Body of pancreas (tissue), 4 donors: ENCODE results near the gene RELL2.

Experiments
- CTCF ChIP-seq, 7 experiments: fragments of 450-650 bp in 4 of 7; fragments of 200-600 bp in 3 of 7; sonication (generic) in 3 of 7; IDR thresholded peaks; one replicate each; pipeline ENCODE4 v1.5.1; 2016 to 2019; ENCODE audit warnings: antibody characterized with exemption in 7 of 7
- POLR2A ChIP-seq, 3 donors: fragments of 450-650 bp; IDR thresholded peaks; one replicate each; pipeline ENCODE4 v1.6.1; 2016; ENCODE audit warnings: antibody characterized with exemption in 3 of 3, mild to moderate bottlenecking in 2 of 3

DNA sequence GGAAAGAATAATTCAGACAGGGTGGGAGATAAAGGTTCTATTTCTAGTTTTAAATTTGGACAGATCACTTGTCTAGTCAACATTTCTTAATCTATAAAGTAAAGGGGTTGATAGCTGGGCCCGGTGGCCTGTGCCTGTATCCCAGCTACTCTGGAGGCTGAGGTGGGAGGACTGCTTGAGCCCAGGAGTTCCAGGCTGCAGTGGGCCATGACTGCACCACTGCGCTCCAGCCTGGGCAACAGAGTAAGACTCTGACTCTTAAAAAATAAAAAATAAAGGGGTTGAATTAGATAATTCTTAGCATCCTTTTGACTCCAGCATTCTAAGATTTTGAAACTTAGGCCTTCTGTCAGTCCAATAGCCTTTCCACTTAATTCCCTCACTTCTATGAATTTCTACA is 28.8 kb upstream of the RELL2 start:
- TF ChIP-seq CTCF (IDR thresholded peaks at IDR 0.05), result no peak
- no peak for TF ChIP-seq POLR2A (IDR thresholded peaks at IDR 0.05)
